CD14-positive monocyte (primary cell): ENCODE measurements around the gene RNF149. TPM values are rescaled to one million over a fixed set of nuclear protein-coding genes. Genes with fewer than 3 reads are reported as not detected.
A peak's percentile ranks its signal among the peaks of the same experiment; 100 is the strongest.

Experiments
- DNase-seq, 3 donors: peaks; one replicate each; pipeline ENCODE4 v3.0.0-alpha.2; 2011 to 2022
- H2AFZ ChIP-seq: 2 replicates; pipeline ENCODE4 v1.6.0; 2012; ENCODE audit warnings: mild to moderate bottlenecking, low read depth, low read length, inconsistent platforms; ENCODE audit not compliant: insufficient read depth, poor library complexity, severe bottlenecking
- H3K27ac ChIP-seq, 2 donors: 1 replicate in 1 of 2; 2 replicates in 1 of 2; pipeline ENCODE4 v1.5.1; 2012 to 2013; ENCODE audit warnings: low read length in 2 of 2, control low read depth in 1 of 2, inconsistent platforms in 1 of 2, low read depth in 1 of 2, mild to moderate bottlenecking in 1 of 2
- H3K27me3 ChIP-seq, 2 donors: one replicate each; pipeline versions ENCODE4 v1.6.0 to v1.6.1; 2011 to 2013; ENCODE audit warnings: low read length in 2 of 2; ENCODE audit not compliant: control insufficient read depth in 2 of 2, insufficient read depth in 2 of 2
- H3K36me3 ChIP-seq, 2 donors: replicated peaks in 1 of 2; 1 replicate in 1 of 2; 2 replicates in 1 of 2; pipeline versions ENCODE4 v1.5.1 to v1.6.1; 2012 to 2013; ENCODE audit warnings: low read length in 2 of 2, control low read depth in 1 of 2, inconsistent platforms in 1 of 2, mild to moderate bottlenecking in 1 of 2; ENCODE audit not compliant: insufficient read depth in 2 of 2, control insufficient read depth in 1 of 2
- H3K4me1 ChIP-seq, 2 donors: 1 replicate in 1 of 2; 2 replicates in 1 of 2; pipeline versions ENCODE4 v1.5.1 to v1.6.1; 2012 to 2013; ENCODE audit warnings: low read length in 2 of 2, control low read depth in 1 of 2, inconsistent platforms in 1 of 2, mild to moderate bottlenecking in 1 of 2, moderate library complexity in 1 of 2; ENCODE audit not compliant: insufficient read depth in 2 of 2, control insufficient read depth in 1 of 2
- H3K4me2 ChIP-seq: replicated peaks from 2 replicates; pipeline ENCODE3; 2012; ENCODE audit warnings: low read length, moderate library complexity, mild to moderate bottlenecking; ENCODE audit not compliant: poor library complexity, severe bottlenecking; ENCODE audit errors: extremely low read depth
- H3K4me3 ChIP-seq, 3 experiments: fragments of 200-600 bp in 1 of 3; sonication (generic) in 1 of 3; replicated peaks in 1 of 3; 1 replicate in 2 of 3; 2 replicates in 1 of 3; pipeline ENCODE4 v1.5.1; 2011 to 2013; ENCODE audit warnings: low read length in 3 of 3, mild to moderate bottlenecking in 3 of 3, control low read depth in 2 of 3, low read depth in 2 of 3, inconsistent platforms in 1 of 3, moderate library complexity in 1 of 3
- H3K79me2 ChIP-seq: 2 replicates; pipeline ENCODE4 v1.6.0; 2012; ENCODE audit warnings: mild to moderate bottlenecking, control low read depth, inconsistent platforms, low read length, moderate library complexity; ENCODE audit not compliant: insufficient read depth
- H3K9ac ChIP-seq: 2 replicates; pipeline ENCODE4 v1.6.0; 2017; ENCODE audit warnings: low read length, mild to moderate bottlenecking; ENCODE audit not compliant: insufficient read depth, poor library complexity, severe bottlenecking
- H3K9me3 ChIP-seq, 2 donors: replicated peaks in 1 of 2; 1 replicate in 1 of 2; 2 replicates in 1 of 2; pipeline versions ENCODE4 v1.5.1 to v1.6.1; 2012 to 2013; ENCODE audit warnings: low read length in 2 of 2, control low read depth in 1 of 2; ENCODE audit not compliant: control insufficient read depth in 1 of 2, insufficient read depth in 1 of 2
- H4K20me1 ChIP-seq: 2 replicates; pipeline ENCODE4 v1.6.0; 2012; ENCODE audit warnings: mild to moderate bottlenecking, low read length, control low read depth, moderate library complexity; ENCODE audit not compliant: insufficient read depth
- H3K27ac Mint-ChIP-seq, 7 donors: one replicate each; pipeline ENCODE4 v1.8.0; 2020; ENCODE audit warnings: mild to moderate bottlenecking in 7 of 7, mixed read lengths in 7 of 7, moderate library complexity in 6 of 7, inconsistent platforms in 2 of 7
- H3K27me3 Mint-ChIP-seq, 3 donors: one replicate each; pipeline ENCODE4 v1.8.0; 2021 to 2022; ENCODE audit warnings: low read depth in 3 of 3, mild to moderate bottlenecking in 3 of 3, mixed read lengths in 3 of 3, moderate library complexity in 3 of 3, inconsistent platforms in 1 of 3
- H3K36me3 Mint-ChIP-seq, 2 donors: one replicate each; pipeline ENCODE4 v1.8.0; 2020; ENCODE audit warnings: mixed read lengths in 2 of 2, inconsistent platforms in 1 of 2, mild to moderate bottlenecking in 1 of 2
- H3K4me1 Mint-ChIP-seq: one replicate; pipeline ENCODE4 v1.8.0; 2020; ENCODE audit warnings: mild to moderate bottlenecking, mixed read lengths
- H3K4me3 Mint-ChIP-seq, 2 donors: one replicate each; pipeline ENCODE4 v1.8.0; 2020; ENCODE audit warnings: mild to moderate bottlenecking in 2 of 2, mixed read lengths in 2 of 2, moderate library complexity in 1 of 2
- H3K9me3 Mint-ChIP-seq, 7 donors: one replicate each; pipeline ENCODE4 v1.8.0; 2020 to 2022; ENCODE audit warnings: mixed read lengths in 7 of 7, mild to moderate bottlenecking in 6 of 7, moderate library complexity in 6 of 7, inconsistent platforms in 2 of 7
- WGBS: methylation state at CpG from one replicate; pipeline ENCODE4 v1.1.5; 2013; ENCODE audit warnings: missing lambda C conversion rate; ENCODE audit not compliant: insufficient coverage; 5-methylcytosine and 5-hydroxymethylcytosine counted together
- intact Hi-C, 2 donors: fragments of 100-400 bp; cut with micrococcal nuclease; formaldehyde crosslinking; loops; one replicate each; pipeline versions ENCODE4 v1.15.0 to v1.15.1; 2023
- polyA plus RNA-seq, 3 donors: library from polyadenylated mRNA; depleted of rRNA in 1 of 3; unstranded in 2 of 3; stranded (reverse) in 1 of 3; fragments of 300-500 nt in 2 of 3; fragments of >200 nt in 1 of 3; fragmentation: Illumina TruSeq in 2 of 3; gene quantifications; 1 replicate in 2 of 3; 2 replicates in 1 of 3; pipeline ENCODE4 v1.2.3, GENCODE V29; 2012 to 2021
- TF ChIP-seq, protein P1 (sequence below): fragments of 200-600 bp; IDR thresholded peaks from one replicate; pipeline ENCODE4 v1.8.0; 2022; ENCODE audit warnings: antibody characterized with exemption, mild to moderate bottlenecking

RNF149 gene
- polyA plus RNA-seq, 3 donors, result 112 to 148 (median 141) TPM

DNA sequence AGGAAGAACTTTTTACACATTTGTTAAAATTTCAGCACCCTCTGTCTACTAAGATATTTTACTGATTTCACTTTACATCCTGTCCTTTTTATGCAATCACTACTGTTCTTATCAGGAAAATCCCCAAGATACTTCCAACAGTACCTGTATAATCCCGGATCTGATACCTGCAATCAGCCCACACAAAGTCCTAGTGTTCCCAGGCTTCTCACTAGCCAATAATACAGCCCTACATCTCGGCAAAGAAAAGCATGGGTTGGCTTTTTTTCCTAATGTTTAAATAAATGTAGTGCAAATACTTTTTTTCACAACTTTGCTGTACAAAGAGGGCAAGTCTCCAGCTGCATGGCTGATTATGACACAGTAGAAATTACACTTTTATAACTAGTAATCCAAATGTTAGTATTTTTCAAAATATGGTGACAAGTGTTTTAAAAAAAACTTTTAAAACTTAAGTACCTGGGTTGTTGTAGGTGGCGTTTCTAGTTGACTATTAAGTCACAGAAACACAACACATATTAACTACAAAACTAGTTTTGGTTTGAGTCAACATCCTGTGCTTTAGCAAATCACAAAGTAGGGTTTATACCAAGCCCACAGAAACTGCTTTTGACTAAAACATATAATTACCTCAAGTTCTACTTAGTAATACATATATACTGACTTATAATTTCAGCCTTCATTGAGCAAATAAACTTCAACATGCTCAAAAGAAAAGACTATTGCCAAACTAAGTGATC is 36.3 kb downstream of the RNF149 start:
- Histone ChIP-seq H3K79me2 (no peaks in the 10 kb centered on the region), H3K4me1 (no peaks in the 10 kb centered on the region), H3K27ac (no peak overlapping the region), H3K9ac (no peak overlapping the region), H3K4me2 (no peak overlapping the region), H2AFZ (no peak overlapping the region), H3K27me3 (no peaks in the 10 kb centered on the region), H3K36me3 (peaks cover 90 to 96% of the 10 kb centered on the region in 2 donors), H3K9me3 (no peaks in the 10 kb centered on the region), H3K4me3 (no peak overlapping the region), H4K20me1 (peaks cover 98% of the 10 kb centered on the region)
- TF ChIP-seq, protein P1, sequence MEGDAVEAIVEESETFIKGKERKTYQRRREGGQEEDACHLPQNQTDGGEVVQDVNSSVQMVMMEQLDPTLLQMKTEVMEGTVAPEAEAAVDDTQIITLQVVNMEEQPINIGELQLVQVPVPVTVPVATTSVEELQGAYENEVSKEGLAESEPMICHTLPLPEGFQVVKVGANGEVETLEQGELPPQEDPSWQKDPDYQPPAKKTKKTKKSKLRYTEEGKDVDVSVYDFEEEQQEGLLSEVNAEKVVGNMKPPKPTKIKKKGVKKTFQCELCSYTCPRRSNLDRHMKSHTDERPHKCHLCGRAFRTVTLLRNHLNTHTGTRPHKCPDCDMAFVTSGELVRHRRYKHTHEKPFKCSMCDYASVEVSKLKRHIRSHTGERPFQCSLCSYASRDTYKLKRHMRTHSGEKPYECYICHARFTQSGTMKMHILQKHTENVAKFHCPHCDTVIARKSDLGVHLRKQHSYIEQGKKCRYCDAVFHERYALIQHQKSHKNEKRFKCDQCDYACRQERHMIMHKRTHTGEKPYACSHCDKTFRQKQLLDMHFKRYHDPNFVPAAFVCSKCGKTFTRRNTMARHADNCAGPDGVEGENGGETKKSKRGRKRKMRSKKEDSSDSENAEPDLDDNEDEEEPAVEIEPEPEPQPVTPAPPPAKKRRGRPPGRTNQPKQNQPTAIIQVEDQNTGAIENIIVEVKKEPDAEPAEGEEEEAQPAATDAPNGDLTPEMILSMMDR, result no peak
- Mint-ChIP-seq H3K9me3 (no peaks in the 10 kb centered on the region), H3K27ac (peak overlapping the region in 2 of 7 donors; percentile 23 to 72), H3K27me3 (no peaks in the 10 kb centered on the region), H3K4me3 (no peak overlapping the region), H3K4me1 (peaks cover 7% of the 10 kb centered on the region), H3K36me3 (peaks cover 71 to 90% of the 10 kb centered on the region in 2 donors)
- intact Hi-C loops, result no loop called here
- WGBS, result no CpG with 5 or more reads among the region's 3 CpGs
- DNase-seq, result no peak

DNA sequence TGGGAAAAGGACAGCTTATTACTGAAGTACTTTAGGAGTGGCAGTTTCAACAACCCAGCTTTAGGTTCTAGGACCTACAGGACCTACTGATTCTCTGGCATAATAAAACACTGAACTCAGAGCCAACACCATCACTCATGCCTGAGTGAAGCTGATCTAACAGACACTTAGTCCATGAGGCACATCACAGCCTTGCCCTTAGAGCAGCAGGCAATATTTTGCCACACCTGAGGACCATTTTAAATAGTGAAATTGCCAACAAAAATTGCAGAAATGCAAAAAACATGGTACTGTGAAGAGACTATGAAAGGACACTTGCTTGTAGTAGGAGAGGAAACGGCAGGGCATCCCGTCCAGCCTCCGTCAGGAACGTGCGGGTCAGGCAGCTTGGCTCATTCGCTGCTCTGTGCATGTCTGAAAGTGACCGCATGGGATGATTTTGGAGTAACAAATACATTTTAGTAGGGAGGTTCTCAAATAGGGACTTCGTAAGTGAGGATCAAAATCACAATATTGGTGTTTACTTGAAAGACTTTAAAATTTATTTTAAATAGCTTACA is 37.7 kb downstream of the RNF149 start:
- no peaks in the 10 kb centered on the region for H3K9me3 ChIP-seq
- H3K4me1 Mint-ChIP-seq, result peaks cover 7% of the 10 kb centered on the region
- 100% methylated on average over 2 of the region's 8 CpGs for WGBS
- no peak overlapping the region for H3K4me2 ChIP-seq
- H3K27me3 ChIP-seq, result no peaks in the 10 kb centered on the region
- DNase-seq, result no peak
- intact Hi-C loops, result no loop called here
- H3K36me3 ChIP-seq, result peaks cover 82 to 96% of the 10 kb centered on the region in 2 donors
- no peaks in the 10 kb centered on the region for H3K4me1 ChIP-seq
- H3K4me3 ChIP-seq, result no peak overlapping the region
- H2AFZ ChIP-seq, result no peak overlapping the region
- H3K27ac Mint-ChIP-seq, result peak overlapping the region in 1 of 7 donors; percentile 50
- H3K9ac ChIP-seq, result no peak overlapping the region
- peaks cover 68 to 90% of the 10 kb centered on the region in 2 donors for H3K36me3 Mint-ChIP-seq
- H3K4me3 Mint-ChIP-seq, result no peak overlapping the region
- H3K27me3 Mint-ChIP-seq, result no peaks in the 10 kb centered on the region
- TF ChIP-seq, protein P1, result no peak
- H3K9me3 Mint-ChIP-seq, result no peaks in the 10 kb centered on the region
- no peak overlapping the region for H3K27ac ChIP-seq
- H4K20me1 ChIP-seq, result peaks cover 97% of the 10 kb centered on the region
- H3K79me2 ChIP-seq, result no peaks in the 10 kb centered on the region
